HepG2 (cell line): Measurements from ENCODE around the gene PDCD1LG2. TPM values are rescaled to one million over a fixed set of nuclear protein-coding genes. Genes with fewer than 3 reads are reported as not detected.

Experiments used
- ATAC-seq: fragments of 200-7000 bp; cut with Tn5 transposase; 3 replicates; pipeline ENCODE4 v1.9.1; 2020; ENCODE audit warnings: mild to moderate bottlenecking, moderate library complexity
- BruUV-seq: library from RNA; stranded (reverse); fragments of 400-500 nt; replicated peaks from 2 replicates; lab custom pipeline; 2021; lab: Mats Ljungman, UMichigan
- CTCF ChIA-PET: fragments of 300-600 bp; formaldehyde crosslinking; extraction: SDS; loops from one replicate; lab custom pipeline; 2021; ENCODE audit warnings: low total read pairs, inconsistent platforms, low intra/inter-chr PET ratio; lab: Yijun Ruan, JAX
- POLR2A ChIA-PET: fragments of 350-600 bp; sonication (Branson Sonifier 250); formaldehyde crosslinking; loops from one replicate; lab custom pipeline; 2020; ENCODE audit warnings: antibody characterized with exemption, inconsistent platforms; lab: Yijun Ruan, JAX
- DNase-seq: peaks from one replicate; pipeline ENCODE4 v3.0.0-alpha.2; 2015; ENCODE audit warnings: low spot score
- FAIRE-seq: peaks from 3 replicates; lab custom pipeline; 2011; peaks lifted over from hg19 to GRCh38; lab: Jason Lieb, UNC
- H2AFZ ChIP-seq: one replicate; pipeline ENCODE4 v1.6.1; 2011; ENCODE audit warnings: low read length, inconsistent platforms
- H3K27ac ChIP-seq: fragments of 300-600 bp; 3 replicates; pipeline ENCODE4 v1.8.0; 2011; ENCODE audit warnings: mixed run types, mild to moderate bottlenecking, mixed read lengths, low read length, inconsistent platforms; ENCODE audit not compliant: insufficient read depth; ENCODE audit errors: extremely low read length
- H3K27me3 ChIP-seq, 2 experiments: fragments of 200-600 bp in 1 of 2; 2 replicates in 1 of 2; 3 replicates in 1 of 2; pipeline versions ENCODE4 v1.6.0 to v1.8.0; 2011; ENCODE audit warnings: low read length in 2 of 2, mild to moderate bottlenecking in 2 of 2, moderate library complexity in 2 of 2, inconsistent platforms in 1 of 2; ENCODE audit not compliant: insufficient read depth in 2 of 2, control insufficient read depth in 1 of 2
- H3K36me3 ChIP-seq, 2 experiments: fragments of 200-600 bp in 1 of 2; replicated peaks in 1 of 2; 2 replicates in 1 of 2; 3 replicates in 1 of 2; pipeline versions ENCODE4 v1.5.1 to v1.8.0; 2011; ENCODE audit warnings: low read length in 2 of 2, inconsistent platforms in 1 of 2; ENCODE audit not compliant: insufficient read depth in 2 of 2, control insufficient read depth in 1 of 2
- H3K4me1 ChIP-seq: 2 replicates; pipeline ENCODE4 v1.5.1; 2012; ENCODE audit warnings: low read length, inconsistent platforms; ENCODE audit not compliant: insufficient read depth
- H3K4me2 ChIP-seq: 2 replicates; pipeline ENCODE4 v1.6.0; 2011; ENCODE audit warnings: low read depth, low read length, inconsistent platforms
- H3K4me3 ChIP-seq, 3 experiments: fragments of 200-600 bp in 1 of 3; sonication (generic), shearing (Covaris generic) in 1 of 3; replicated peaks in 1 of 3; 2 replicates each; pipeline ENCODE4 v1.5.1; 2011 to 2016; ENCODE audit warnings: low read length in 3 of 3, inconsistent platforms in 2 of 3, low read depth in 2 of 3, mild to moderate bottlenecking in 2 of 3, control low read depth in 1 of 3, mixed read lengths in 1 of 3; ENCODE audit not compliant: insufficient read depth in 1 of 3
- H3K79me2 ChIP-seq: one replicate; pipeline ENCODE4 v1.6.1; 2011; ENCODE audit warnings: low read length, inconsistent platforms; ENCODE audit not compliant: insufficient read depth
- H3K9ac ChIP-seq: 2 replicates; pipeline ENCODE4 v1.6.0; 2011; ENCODE audit warnings: mild to moderate bottlenecking, low read depth, low read length, inconsistent platforms; ENCODE audit not compliant: insufficient read depth
- H3K9me3 ChIP-seq: 2 replicates; pipeline ENCODE4 v1.5.1; 2012; ENCODE audit warnings: mild to moderate bottlenecking, low read length
- H4K20me1 ChIP-seq: 2 replicates; pipeline ENCODE4 v1.6.0; 2011; ENCODE audit warnings: inconsistent platforms, mild to moderate bottlenecking, low read length, moderate library complexity; ENCODE audit not compliant: insufficient read depth
- CTCF ChIP-seq: sonication (generic); formaldehyde crosslinking; IDR thresholded peaks from 2 replicates; pipeline ENCODE4 v1.5.0; 2020; ENCODE audit warnings: mild to moderate bottlenecking, missing genetic modification reagents, moderate library complexity
- DNMT3B ChIP-seq: conservative IDR thresholded peaks from 2 replicates; pipeline ENCODE4 v1.6.1; 2016; ENCODE audit warnings: missing biosample characterization, control low read depth
- E2F2 ChIP-seq: sonication (generic); formaldehyde crosslinking; IDR thresholded peaks from 2 replicates; pipeline ENCODE4 v1.4.0; 2020; ENCODE audit warnings: missing genetic modification reagents, borderline replicate concordance
- FOXA3 ChIP-seq: IDR thresholded peaks from 2 replicates; pipeline ENCODE4 v1.6.1; 2016; ENCODE audit warnings: missing genetic modification reagents, missing compliant biosample characterization
- GABPA ChIP-seq, 2 experiments: IDR thresholded peaks; 2 replicates each; pipeline ENCODE4 v1.6.1; 2011 to 2016; ENCODE audit warnings: low read depth in 2 of 2, low read length in 1 of 2, missing biosample characterization in 1 of 2, missing genetic modification characterization in 1 of 2
- NR0B2 ChIP-seq: sonication (generic); formaldehyde crosslinking; IDR thresholded peaks from 2 replicates; pipeline ENCODE4 v1.4.0; 2020; ENCODE audit warnings: mild to moderate bottlenecking, missing genetic modification reagents
- RNF219 ChIP-seq: sonication (generic); formaldehyde crosslinking; IDR thresholded peaks from 2 replicates; pipeline ENCODE4 v1.5.0; 2020; ENCODE audit warnings: mild to moderate bottlenecking, missing genetic modification reagents
- SRF ChIP-seq: IDR thresholded peaks from 2 replicates; pipeline ENCODE4 v1.6.1; 2011; ENCODE audit warnings: mild to moderate bottlenecking, low read depth, low read length, moderate library complexity
- TBP ChIP-seq: sonication (generic); formaldehyde crosslinking; IDR thresholded peaks from 2 replicates; pipeline ENCODE4 v1.5.0; 2020; ENCODE audit warnings: missing genetic modification reagents
- ZBTB49 ChIP-seq: sonication (generic); formaldehyde crosslinking; IDR thresholded peaks from 2 replicates; pipeline ENCODE4 v1.4.0; 2020; ENCODE audit warnings: missing genetic modification reagents, borderline replicate concordance
- ZNF788 ChIP-seq: sonication (generic); formaldehyde crosslinking; IDR thresholded peaks from 2 replicates; pipeline ENCODE4 v1.5.0; 2020; ENCODE audit warnings: mild to moderate bottlenecking, missing genetic modification reagents, borderline replicate concordance
- WGBS: methylation state at CpG from one replicate; pipeline ENCODE4 v1.1.6; 2017; ENCODE audit warnings: low lambda C conversion rate; 5-methylcytosine and 5-hydroxymethylcytosine counted together
- in situ Hi-C: cut with HindIII; loops from 2 replicates; pipeline ENCODE4 v1.10.0; 2017; ENCODE audit warnings: low pct_unique_long_range_greater_than_20kb; ENCODE audit not compliant: extremely low pct_ligation_motif_present
- intact Hi-C: fragments of 100-400 bp; cut with micrococcal nuclease; formaldehyde crosslinking; loops from one replicate; pipeline ENCODE4 v1.10.0; 2022; ENCODE audit not compliant: unreplicated experiment
- polyA plus RNA-seq, 8 experiments: library from polyadenylated mRNA; depleted of rRNA in 3 of 8; stranded (reverse) in 7 of 8; unstranded in 1 of 8; fragments of >200 nt; fragmentation: Illumina TruSeq in 4 of 8; extraction: Trizol in 4 of 8; gene quantifications; 2 replicates each; pipeline versions ENCODE4 v1.2.1 to v1.2.3, GENCODE V29; 2011 to 2016; ENCODE audit warnings: low read depth in 4 of 8, missing spikeins in 1 of 8, mixed read lengths in 1 of 8; ENCODE audit not compliant: insufficient read depth in 1 of 8
- total RNA-seq, 5 experiments: library from RNA; depleted of rRNA; stranded (reverse); fragments of >200 nt; fragmentation: Illumina TruSeq; extraction: Trizol; gene quantifications; 2 replicates each; pipeline ENCODE4 v1.2.3, GENCODE V29; 2016; ENCODE audit warnings: low read depth in 1 of 5

PDCD1LG2 gene
- total and polyA plus RNA-seq, 2 of the 13 experiments (the other 11 are each of a cell fraction or from before 2014, with no cell fraction given): not detected

GRCh38 chr9:5575000-5575399 lies 64.7 kb downstream of the PDCD1LG2 start (continued):
- peak; percentile 10; the same call in 1 of the 2 replicates for TF ChIP-seq CTCF (CRISPR knock-in tag)
- TF ChIP-seq, all 625 proteins: peak for 2

GRCh38 chr9:5577225-5577624 lies 66.9 kb downstream of the PDCD1LG2 start:
- no peaks in the 10 kb centered on the region for H3K4me1 ChIP-seq
- no TSS peak for BruUV-seq
- in situ Hi-C loops: loop anchor here (25.0 kb wide), 1 partner anchor 815 kb away; no protein-coding TSS in a partner anchor

More at GRCh38 chr9:5577225-5577624, 66.9 kb downstream of the PDCD1LG2 start:
- POLR2A ChIA-PET: no interaction called here
- ATAC-seq: no peak
- FAIRE-seq: no peak
- TF ChIP-seq TBP (CRISPR knock-in tag) (no peak), RNF219 (CRISPR knock-in tag) (no peak), SRF (no peak), ZNF788 (CRISPR knock-in tag) (no peak), NR0B2 (no peak), E2F2 (CRISPR knock-in tag) (no peak), FOXA3 (CRISPR knock-in tag) (no peak), DNMT3B (CRISPR knock-in tag) (no peak), GABPA (IDR thresholded peaks at IDR 0.05; ENCODE audit: low read depth, low read length) (no peak), GABPA (CRISPR knock-in tag; IDR thresholded peaks at IDR 0.05; ENCODE audit: low read depth) (no peak), ZBTB49 (CRISPR knock-in tag) (no peak)
- TF ChIP-seq, all 625 proteins: peak for 0
- CTCF ChIA-PET: no interaction called here
- no peak overlapping the region for H3K9ac ChIP-seq
- no peak overlapping the region for H2AFZ ChIP-seq
- no peak overlapping the region for H3K4me2 ChIP-seq
- H3K27ac ChIP-seq: no peak overlapping the region
- DNase-seq: no peak
- H3K4me3 ChIP-seq: no peak overlapping the region
- intact Hi-C loops: no loop called here
- 25% methylated on average over 2 of the region's 2 CpGs for WGBS
- H3K79me2 ChIP-seq: no peaks in the 10 kb centered on the region
- H4K20me1 ChIP-seq: no peaks in the 10 kb centered on the region
- no peaks in the 10 kb centered on the region for H3K9me3 ChIP-seq
- no peaks in the 10 kb centered on the region for H3K36me3 ChIP-seq
- no peaks in the 10 kb centered on the region for H3K27me3 ChIP-seq
